GDM1 (cell line): Measurements from ENCODE around the gene RTL10.

Experiments
- DNase-seq: peaks from one replicate; lab custom pipeline; 2025; lab: John Stamatoyannopoulos, UW

RTL10 gene

DNA sequence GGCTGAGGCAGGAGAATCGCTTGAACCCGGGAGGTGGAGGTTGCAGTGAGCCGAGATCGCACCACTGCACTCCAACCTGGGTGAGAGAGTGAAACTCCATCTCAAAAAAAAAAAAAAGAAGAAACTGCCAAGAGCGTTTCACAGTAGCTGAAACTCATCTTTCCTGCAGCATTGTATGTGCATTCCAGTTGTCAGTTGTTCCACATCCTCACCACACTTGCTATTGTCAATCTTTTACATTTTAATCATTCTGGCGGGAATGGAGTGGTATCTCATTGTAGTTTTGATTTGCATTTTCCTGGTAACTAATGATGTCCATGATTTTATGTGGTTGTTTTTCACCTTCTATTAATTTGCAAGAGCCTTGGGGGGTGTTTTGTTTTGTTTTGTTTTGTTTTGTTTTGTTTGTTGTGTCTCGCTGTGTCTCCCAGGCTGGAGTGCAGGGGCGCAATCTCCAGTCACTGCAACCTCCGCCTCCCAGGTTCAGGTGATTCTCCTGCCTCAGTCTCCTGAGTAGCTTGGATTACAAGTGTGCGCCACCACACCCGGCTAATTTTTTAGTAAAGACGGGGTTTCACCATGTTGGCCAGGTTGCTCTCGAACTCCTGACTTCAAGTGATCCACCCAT is 8.1 kb upstream of the RTL10 start:
- DNase-seq: no peak

DNA sequence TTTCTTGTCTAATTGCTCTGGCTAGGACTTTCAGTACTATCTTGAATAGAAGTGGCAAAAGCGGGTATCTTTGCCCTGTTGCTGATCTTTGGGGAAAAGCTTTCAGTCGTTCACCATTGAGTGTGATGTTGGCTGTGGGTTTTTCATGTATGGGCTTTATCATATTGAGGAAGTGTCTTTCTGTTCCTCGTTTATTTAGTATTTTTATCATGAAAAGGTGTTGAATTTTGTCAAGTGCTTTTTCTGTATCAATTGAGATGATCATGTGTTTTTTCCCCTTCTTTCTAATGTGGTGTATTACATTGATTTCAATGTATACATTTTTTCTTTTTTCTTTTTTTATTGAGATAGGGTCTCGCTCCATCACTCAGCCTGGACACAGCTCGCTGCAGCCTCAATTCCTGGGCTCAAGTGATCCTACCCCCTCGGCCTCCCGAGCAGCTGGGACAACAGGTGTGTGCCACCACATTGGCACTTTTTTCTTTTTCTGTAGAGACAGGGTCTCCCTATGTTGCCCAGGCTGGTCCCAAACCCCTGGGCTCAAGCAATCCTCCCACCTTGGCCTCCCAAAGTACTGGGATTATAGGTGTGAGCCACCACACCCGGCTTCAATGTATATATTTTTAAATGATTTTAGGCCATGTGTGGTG is 5.3 kb upstream of the RTL10 start:
- DNase-seq: no peak

DNA sequence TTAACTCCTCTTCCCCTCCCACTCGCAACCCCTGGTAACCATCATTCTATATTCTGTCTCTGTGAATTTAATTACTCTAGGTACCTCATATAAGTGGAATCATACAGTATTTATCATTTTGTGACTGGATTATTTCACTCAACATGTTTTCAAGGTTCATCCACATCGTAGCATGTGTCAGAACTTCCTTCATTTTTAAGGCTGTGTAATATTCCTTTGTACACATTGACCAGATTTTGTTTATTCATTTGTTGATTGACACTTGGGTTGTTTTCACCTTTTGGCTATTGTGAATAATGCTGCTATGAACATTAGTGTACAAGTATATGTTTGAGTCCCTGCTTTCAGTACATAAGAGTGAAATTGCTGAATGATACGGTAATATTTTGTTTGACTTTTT is 2.7 kb upstream of the RTL10 start:
- no peak for DNase-seq

DNA sequence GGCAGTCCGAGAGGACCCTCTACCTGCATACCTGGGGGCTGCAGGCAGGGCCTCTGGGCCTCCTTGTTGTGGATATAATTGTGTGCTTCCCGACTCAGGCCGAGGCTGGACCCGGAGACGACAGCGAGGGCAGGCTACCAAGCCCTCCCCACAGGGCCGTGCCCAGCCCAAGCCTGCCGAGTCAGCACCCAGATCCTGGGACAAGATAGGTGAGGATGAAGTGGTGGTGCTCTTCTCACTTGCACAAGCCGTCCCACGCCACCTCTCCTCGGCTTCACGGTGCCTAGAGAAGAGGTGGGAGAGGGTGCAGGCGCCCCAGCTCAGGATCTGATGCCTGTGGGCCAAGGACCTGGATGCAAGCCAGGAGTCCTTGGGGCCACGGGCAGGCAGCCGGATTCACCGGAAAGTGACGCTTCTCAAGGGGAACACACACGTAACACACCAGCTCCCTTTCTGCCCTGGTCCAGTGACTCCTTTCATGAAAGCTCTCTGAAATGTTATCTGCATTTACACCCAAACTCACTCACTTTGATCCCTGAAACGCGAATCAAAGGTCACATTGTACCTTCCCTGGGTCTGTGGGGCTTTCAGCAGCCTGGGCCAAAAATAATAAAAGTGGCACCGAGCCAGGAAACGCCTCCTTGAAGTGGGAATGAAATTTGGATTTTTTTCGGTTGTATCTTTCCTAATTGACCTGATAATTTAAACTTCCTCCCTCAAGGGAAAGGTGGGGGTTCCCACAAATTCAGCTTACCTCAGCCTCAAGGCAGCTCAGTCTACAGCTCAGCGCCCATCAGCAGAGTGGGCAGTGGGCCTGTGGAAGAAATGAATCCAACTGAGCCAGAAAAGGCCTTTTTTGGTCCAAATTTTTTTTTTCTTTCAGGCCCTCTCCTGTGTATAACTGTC is 1.1 kb upstream of the RTL10 start:
- peak; percentile 51 for DNase-seq

DNA sequence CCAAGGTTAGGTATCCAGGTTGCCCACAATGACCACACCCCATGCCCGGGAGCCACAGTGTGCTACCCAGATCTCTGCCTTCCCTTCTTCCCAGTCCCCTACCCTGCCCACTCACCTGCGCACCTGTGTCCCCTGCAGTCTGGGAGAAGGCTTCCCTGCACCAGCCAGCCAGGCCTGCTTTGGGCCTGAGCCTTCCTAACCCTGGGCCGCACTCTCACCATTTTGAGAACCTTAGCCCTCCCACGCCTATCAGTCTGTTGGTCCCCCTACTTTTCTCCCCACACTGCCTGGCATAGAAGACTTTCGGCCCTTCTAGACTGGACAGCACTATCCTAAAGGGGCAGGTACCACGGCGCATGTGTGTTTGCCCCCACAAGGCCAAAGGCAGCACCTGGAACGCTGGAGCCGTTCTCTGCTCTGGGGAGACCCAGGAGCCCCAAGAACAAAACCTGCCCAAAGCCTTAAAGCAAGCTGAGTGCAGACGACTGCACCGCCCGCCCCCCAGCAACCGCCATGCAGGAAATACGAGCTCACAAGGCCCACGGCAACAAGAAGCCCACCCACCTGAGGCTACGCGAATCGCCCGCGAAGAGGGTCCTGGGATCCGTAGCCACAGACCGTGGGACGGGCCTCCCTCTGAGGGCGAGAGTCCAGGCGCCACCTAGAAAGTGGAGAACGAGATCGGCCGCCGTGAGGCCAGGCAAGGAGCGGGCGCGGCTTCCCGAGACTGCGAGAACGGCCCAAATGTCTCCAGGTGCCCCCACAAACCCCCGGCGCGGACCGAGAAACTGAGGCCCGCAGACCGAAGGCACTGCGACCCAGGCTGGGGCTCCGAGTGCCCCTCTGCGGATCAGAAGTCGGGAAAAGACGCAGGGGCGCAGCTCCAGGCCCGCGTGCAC is 546 bp downstream of the RTL10 start:
- DNase-seq: no peak

DNA sequence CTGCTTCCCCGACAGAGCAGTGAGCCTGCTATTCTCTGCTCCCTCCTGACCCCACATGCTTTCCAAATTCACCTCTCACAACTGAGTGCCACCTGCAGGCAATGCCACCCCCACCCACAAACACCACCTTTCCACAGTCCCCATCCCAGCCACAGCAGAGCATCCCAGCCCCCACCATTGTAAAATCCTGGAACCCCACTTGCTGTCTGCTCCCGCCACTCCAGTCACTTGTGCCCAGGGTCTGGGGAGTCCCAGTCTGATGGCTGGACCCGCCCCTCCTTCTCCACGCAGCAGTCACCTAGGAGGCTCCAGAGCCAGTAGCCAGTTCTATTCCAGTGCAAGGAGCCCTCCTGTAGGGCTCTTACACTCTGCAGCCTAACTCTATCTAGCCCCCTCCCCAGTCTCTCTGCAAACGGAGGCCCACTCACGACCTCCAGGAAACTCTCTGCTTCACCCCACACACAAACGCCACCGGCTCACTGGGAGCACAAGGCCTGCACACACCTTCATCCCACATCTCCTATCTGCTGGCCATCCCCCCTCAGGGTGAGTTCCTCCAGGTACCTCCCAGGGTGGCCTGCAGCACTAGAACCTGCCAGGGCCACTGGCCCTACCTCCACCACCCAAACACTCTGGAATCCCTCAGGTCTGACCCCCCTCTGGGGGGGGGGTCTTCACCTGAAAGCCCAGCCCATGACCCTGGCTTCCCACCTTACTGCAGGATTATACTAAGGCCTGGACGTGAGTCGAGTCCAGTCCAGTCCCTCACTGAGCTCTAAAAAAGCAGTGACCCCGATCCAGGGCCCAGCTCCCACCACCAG is 1.4 kb downstream of the RTL10 start:
- no peak for DNase-seq

DNA sequence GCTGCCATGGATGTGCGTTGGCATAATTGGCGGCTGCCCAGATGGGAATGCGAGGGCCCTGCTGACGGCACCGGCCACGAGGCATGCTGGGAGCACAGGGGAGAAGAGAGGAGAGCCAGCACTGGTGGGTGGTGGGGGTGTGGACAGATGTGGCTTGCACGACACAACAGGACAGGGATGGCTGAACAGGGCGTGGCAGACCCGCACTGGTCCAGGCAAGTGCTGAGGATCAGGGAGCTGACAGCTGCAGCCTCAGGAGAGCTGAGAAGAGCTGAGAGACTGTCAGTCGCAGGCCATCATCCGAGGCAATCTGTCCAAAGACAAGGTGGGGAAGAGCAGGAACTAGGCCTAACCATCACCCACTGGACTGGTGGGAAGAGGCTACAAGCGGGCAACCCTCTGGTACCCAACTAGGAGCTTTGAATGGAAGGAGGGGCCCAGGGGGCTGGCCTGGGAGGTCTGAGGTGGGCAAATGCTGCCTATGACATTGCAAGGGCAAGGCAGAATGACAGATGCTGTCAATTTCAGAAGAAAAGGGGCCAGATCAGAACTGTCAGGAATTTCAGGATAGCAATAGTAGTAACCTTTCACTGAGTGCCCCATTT is 2.4 kb downstream of the RTL10 start:
- no peak for DNase-seq

DNA sequence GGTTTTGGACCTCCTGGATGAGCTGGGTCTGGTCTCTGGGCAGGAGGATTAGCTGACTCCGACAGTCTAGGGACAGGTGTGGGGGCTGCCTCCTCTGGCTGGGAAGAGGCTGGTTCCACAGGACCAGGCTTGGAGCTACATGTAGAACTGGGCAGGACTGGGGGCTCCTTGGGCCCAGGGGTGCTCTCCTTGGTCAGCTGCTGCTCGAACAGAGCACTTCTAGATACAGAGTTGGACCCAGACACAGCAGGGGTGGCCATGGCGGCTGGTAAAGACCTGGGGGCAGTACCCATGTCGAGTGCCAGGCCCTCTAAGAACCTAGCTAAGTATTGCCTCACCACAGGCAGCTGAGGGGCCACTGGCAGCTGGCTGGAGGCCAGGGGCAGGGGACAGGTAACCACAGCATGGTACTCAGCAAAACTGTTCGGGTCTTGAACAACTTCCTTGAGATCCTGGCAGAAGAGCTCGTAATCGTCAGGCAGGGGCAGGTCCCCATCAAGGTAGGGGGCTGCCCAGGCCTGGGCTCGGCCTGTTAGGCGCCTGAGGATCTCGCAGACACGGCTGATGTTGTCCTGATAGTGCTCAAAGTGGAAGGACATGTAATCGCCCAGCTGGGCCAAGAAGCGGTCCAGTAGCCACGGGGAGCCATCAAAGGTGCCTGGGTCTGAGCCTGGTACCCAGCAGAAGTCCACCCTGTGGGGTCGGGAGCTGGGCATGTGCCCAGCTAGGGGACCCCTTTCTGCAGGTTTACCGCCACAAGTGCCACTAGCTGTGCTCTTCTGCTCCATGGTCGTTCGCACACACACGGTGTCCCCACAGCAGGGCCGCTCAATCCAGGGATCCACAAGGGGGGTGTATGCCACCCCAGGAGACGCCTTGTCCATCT is 3.1 kb downstream of the RTL10 start:
- DNase-seq: no peak

DNA sequence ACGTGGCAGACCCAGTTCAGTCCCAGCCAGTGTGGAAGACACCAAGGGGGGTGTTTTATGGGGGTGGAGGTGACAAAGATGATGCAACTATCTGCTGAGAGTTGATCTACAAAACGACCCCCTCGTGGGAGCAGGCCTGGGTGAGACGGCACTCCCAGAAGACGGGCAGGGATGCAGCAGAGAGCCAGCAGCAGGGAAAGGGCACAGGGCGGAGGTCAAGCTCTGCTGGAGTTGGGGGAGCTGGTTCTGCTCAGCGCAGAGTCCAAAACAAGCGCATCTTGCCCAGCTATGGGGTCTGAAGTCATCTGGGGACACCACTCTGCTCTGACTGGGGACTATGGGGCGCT is 3.9 kb downstream of the RTL10 start:
- DNase-seq: no peak

DNA sequence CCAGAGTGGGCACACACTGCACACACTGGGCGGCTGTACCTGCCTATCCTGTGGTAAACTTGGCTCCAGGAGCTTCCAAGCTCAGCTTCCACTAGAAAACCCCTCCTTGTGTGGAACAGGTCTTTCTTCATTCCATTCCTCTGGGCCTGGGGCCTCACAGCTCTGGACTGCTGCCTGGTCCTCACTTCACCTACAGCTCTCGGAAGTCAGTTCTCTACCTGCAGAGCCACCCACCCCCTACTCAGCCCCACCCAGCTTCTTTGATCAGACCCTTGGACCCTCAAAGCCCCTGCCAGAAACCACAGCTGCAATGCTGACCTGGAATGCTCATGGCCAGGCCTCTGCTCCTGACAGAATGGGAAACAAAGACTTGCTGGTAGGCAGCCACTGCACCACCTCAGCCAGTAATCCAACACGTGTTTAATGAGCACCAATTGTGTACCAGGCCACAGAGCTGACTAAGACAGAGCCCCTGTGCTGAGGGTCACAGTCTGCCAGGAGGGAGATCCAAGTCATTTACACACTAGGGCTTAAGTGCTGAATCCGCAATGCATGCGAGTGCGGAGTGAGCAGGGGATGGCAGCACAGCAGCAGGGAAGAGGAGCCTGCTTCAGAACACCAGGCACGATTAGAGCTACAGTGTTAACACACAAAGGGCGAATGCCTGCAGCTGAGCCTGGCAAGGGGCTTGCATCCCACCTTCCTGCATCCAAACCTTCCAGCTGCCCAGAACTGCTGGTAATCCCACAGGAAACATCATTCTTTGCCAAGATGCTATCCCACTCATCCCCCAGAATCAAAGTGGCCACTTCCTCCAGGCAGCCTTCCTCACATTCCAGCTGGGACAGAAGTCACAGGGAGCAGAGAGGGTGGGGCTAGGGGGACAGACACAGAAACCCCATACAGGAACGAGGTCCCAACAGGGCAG is 4.6 kb downstream of the RTL10 start:
- no peak for DNase-seq

DNA sequence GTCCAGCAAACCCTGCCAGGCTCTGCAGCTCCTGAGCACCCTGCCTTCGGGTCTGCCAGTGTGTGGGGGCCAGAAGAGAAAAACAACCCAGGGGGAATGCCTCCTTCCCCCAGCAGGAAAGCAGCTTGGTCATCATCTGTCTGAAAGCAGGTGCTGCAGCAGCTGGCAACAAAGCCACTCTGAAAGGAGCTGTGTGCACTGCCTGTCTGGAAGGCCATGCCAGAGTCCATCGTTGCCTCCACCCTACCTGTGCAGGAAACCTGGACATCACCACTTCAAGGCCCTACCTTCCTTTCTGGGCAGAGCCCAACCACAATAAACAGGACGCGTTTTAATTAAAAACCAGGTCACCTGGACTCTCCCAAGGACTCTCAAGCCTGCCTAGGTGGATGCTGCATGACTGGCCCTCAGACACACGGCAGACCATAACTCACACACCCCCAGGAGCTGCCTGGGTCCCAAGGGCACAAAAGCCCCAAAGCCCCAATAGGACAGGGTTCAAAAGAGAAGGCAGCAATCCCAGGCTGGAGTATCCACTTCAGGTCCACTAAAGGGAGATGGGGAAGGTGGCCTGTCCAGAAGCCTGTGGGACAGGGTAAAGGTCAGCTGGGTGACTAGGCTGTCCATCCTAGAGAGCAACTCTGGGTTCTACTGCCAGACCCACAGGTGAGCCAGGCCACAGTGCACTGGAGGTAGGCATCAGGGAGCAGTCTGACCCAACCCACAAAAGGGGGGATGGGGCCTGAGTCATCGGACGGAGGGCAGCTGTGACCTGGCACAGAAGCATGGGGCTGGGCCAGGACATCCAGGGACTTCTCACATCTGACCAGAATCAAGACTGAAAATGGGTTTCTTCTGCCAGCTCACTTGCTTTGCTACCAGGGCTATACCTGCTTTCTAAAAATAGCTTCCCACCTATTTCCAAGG is 6.1 kb downstream of the RTL10 start:
- DNase-seq: no peak

DNA sequence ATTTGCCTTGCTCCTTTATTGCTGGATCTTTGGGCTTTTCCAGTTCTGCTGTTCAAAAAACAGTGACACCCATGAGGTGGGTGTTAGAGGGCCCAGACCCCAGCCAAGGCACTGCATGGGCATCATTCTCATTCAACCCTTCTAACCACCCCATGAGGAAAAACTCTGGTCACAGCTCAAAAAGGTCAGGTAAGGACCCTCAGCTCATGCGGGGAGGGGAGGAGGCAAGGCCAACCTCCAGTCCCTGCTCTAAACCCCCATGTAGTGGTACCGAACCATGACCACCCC is 7.4 kb downstream of the RTL10 start:
- no peak for DNase-seq

DNA sequence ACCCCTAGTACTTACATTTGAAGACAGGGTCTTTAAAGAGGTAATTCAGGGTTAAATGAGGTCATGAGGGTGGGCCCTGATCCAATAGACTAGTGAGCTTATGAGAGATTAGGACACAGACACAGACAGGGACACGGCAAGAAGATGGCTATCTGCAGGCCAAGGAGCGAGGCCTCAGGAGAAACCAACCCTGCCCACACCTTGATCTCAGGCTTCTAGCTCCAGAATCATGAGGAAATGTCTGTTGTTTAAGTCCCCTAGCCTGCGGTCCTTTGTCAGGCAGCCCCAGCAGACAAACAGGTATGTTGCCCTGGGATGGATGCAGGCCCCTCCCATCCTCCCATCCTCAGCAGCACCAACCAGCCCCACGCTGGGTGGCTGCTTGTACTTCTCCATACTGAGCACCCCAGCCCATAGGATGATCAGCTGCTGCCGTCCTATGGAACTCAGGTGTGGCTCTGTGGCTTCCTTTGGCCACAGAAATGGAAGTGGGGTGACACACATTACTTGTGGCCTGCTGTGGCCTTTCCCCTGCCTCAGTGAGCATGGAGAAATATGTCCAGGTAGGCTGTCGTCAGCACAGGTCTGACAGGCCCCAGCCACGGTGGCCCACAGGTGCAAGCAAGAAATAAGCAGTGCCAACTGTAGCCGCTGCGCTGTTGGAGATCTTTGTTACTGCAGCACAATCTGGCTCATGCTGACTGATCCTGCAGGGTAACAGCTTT is 7.9 kb downstream of the RTL10 start:
- DNase-seq: no peak

DNA sequence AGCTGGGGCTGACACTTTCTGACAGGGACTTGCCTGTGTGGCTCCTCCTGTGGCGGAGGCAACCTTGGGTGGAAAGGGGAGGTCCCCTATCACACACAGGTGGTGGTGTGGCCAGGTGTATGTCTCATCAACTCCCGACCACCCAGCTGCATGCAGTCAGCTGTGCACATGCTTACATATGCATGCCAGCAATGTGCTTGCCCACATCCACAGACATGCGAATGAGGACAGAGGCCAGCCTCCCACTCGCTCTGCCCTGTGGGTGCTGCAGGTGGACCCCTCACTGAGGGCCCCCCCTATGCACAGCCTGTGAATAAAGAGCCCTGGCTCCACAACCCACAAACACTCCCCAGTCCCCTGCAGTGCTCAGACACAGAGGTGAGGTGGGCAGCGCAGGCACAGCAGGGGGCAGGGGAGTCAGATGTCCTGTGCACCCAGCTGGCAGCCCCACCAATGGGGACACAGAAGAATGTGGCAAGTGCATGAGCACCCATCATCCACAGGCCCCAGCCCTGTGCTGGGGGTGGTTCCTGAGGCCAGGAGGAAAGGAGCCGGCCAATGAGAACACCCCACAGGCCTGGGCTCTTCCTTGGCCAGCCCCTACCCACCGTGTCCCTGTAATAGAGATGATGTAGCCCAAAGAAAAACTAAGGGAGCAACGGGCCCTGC is 9.5 kb downstream of the RTL10 start:
- DNase-seq: no peak

DNA sequence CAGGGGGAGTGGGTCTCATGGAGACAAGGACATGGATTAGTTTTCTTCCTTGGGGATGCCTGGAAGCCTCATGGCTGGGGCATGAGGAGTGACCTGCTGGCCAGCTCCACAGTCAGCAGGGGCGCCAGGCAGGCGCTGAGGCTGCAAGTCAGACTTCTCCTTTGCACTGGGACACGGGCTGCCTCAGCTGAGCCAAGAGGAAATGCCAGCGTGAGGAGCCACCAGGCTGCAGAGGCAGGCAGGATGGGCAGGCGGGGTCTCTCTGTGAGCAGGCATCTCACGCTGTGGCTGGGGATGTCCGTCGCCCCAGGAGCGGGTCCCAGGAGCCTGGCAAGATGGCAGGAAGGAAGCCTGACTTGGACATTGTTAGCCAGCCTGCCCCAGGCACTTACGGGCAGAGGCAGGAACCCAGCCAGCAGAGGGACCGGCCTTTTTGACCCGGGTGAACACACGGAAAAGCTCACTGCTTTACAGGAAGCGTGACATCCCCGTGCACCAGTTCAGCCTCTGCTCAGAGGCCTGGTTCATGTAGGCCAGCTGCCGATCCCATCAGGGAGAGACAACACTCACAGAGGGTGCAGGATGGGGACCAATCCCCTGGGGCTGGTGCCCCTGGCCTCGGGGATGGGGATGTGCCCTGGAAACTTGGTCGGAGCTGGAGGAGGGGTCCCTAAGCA is 10.2 kb downstream of the RTL10 start:
- peak; percentile 66 for DNase-seq

DNA sequence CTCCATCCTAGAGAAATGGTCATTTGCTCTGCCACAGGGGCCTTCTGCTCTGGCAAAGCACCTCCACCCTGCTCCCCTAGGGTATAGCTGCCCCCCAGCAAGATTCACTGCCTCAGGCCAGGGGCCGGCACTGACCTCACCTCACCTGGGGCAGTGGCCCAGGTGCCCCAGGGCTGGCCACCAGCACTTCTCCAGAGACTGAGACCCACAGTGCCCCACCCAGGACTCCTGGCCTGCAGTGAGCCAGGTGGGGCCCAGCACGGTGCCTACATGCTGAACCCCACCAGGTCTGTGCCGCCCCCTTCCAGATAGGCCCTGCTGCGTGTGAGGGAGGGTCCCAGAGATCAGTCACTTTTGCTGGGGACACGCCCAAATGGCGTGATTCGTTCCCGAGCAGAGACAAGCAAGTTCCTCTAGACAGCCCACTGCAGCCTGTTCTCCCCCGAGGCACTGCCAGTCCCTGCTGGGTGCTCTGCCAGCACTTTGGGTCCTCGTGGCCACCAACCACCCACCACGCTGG is 10.8 kb downstream of the RTL10 start:
- no peak for DNase-seq
